GM19455 (cell line): ENCODE results near the gene CR1L.
"Not testable (repeated sequence)": the region's sequence is repeated elsewhere in the genome, so short reads cannot be mapped to it uniquely, and the experiment has no call there.

Experiments used
- ATAC-seq: cut with Tn5 transposase; IDR thresholded peaks from one replicate; pipeline ENCODE4 v1.9.1; 2021; ENCODE audit not compliant: unreplicated experiment

Gene CR1L

DNA sequence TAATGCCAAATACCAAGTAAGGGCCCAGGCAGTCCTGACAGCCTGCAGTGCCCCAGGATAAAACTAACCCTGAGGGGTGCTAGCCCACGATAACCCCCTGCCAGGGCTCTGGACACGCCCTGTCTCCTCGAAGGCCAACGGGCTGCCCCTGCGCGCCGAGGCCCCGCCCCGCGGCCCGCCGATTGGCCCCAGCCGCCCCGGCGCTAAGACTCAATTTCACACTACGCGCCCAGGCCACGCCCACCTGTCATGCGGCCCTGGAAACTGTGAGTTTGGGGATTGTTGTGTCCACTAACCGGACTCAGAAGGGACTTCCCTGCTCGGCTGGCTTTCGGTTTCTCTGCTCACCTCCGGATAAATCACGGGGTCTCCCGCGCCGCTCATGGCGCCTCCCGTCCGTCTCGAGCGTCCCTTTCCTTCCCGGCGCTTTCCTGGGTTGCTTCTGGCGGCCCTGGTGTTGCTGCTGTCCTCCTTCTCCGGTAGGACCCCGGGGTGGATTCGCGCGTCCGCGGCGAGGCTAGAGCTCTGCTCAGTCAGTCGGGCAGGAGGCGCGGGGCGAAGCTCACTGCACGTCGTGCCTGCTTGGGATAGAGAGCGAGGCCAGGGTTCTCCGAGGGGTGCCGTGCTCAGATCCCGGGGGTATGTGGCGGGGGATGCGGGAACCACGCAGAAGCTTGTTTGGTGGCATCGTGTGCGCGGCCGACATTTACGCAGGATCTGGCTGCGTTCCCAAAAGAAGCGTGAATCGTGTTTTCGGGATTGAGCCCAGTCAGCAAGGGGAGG, at the start of gene CR1L:
Gene CR1L (plus strand): TSS at position 282 of the 783 bp plus-strand sequence. CDS start 101 bp downstream, at position 383.
- peak; percentile 71 for ATAC-seq

DNA sequence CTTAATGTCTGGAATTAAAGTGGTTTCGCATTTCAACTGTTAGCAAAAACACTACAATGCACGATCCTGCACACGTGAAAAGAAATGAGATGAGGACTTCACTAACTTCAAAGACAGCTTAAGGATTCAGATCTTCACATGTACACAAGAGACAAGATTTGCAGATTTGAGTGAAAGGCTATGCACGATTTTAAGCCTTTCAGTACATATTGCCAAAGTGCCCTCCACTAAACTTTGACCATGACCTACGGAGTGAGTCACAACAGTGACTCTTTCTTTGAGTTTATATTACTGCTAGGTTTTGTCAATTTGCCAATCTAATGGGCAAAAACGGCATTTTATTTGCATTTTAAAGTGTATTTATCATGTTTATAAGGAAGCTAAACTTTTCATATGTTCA, 41.2 kb upstream of the CR1L start:
- ATAC-seq, result no peak

DNA sequence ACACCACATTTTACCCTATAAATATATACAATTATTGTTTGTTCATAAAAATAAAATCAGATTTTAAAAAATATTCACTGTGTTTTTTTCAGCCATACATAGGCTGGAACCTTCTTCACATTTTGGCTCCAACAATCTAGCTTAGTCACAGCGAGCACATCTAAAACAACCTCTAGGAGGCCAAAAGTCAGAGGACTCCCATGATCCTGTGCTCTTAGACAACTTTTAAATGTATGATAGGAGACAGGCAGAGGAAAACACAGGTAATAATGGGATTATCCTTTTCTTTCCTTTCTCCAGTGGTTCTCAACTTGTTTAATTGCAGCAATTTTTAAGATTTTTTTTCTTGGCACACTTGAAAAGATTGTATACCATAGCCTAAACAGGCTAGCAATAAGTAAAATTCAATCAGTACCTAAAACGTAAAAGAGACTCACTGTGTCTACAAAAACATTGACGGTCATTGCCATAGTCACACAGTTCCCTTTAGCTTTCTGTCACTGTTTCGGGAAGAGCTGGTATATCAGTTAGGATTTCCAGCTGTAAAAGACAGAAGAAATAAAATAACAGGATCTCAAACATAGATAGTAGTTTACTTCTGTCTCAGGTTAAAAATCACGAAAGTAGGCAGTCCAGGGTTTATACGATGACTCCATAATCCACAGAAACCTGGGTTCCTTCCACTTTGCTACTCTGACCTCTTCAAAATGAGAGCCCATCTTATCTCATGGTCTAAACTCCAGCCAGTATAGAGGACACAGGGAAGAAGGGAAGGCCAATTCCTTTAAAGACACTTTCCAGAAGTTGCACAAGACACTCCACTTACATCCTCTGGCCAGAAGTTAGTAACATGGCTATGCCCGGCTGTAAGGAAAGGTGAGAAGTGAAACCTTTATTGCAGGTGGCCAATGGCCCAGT, 39.2 kb upstream of the CR1L start:
- ATAC-seq, result no peak

DNA sequence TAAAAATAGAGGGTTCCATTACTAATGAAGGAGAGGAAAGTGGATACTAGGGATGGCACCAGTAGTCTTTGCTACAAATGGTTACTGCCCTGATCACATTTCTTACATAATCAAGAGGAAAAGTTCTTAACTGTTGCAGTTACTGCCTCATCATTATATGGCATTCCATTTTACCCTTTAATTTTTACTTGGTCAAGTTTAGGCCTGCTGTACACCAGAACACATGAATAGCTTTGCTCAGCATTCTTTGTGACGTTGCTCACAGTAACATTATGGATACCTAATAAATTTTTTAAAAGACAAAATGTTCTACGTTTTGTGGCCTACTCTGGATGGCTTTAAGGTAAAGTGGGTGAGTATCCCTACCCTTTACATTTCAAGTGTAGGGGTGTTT, 38.6 kb upstream of the CR1L start:
- no peak for ATAC-seq

DNA sequence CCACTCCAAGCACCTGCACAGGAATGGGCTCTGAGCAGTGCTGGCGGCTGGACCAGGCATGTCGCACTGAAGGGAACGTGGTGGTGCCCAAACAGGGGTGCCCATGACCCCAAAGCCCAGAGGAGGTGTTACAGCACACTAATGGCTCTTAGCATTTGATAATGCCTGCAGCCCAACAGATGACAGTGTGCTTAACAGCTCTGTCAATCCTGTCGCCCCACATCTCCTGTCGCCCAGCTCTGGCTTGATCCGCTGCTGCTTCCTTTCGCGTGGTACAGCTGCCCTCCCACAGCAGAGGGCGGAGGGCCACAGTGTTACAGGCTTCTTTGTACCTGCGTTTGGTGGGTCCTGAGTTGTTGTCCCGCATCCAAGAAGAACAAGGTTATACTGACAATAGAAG, 32.2 kb upstream of the CR1L start:
- ATAC-seq, result no peak

DNA sequence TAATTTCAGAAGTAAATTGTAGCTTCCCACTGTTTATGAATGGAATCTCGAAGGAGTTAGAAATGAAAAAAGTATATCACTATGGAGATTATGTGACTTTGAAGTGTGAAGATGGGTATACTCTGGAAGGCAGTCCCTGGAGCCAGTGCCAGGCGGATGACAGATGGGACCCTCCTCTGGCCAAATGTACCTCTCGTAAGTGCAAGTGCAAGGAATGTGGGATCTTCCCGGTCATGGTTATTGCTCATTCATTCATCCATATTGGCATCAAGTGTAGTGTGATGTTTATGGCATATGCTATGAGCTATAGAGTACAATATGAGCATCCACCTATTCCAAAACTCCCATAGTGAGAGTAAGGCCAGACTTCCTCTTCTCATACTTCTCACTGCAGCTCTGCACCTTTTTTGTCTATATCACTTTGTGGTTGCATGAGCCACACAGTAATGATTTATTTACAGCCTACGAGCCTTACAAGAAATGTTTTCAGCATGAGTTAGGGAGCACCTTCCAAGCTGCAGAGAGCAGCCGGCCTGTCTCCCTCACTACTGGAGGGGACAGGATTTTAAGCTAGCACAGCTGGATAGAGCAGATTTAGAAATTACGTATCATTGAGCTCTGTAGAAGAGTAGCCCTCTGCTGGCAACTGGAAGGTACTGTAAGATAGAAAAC, 24.9 kb upstream of the CR1L start:
- peak; percentile 93 for ATAC-seq

DNA sequence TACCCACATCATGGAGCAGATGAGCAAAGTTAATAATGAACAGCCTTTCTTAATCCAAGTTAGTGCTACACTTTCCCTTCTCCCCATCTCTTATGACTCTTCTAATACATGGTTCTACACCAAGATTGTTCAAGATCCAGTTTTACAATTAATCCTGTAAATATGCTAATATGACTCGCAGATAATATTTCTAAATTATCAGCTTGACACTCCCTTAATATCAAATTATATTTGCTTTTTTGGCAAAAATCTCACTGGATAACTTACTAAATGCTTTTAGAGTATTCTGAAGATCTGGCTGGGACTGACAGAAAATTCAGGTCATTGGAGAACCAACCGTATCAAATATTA, 24.4 kb upstream of the CR1L start:
- ATAC-seq, result no peak

DNA sequence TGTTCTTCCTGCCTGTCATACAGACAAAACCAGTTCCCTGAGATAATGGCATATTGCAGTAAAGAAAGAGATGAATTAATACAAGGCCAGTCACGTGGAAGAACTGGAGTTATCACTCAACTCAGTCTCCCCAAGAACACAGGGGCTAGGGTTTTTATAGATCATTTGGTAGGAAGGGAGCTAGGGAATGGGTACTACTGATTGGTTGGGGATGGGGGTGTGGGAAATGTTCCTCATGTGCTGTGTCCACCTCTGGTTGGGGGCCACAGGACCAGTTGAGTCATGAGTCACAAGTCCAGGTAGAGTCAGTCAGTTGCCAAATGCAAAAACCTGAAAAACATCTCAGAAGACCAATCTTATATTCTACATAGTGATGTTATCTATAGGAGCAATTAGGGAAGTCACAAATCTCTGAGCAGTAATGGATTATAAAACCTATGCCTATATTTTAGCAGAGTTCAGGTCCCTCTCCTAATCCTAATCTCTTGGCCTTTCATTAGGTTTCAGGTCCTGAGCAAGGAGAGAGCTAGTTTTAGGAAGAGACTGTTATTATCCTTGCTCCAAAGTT, 19.3 kb upstream of the CR1L start:
- not testable (repeated sequence) for ATAC-seq

DNA sequence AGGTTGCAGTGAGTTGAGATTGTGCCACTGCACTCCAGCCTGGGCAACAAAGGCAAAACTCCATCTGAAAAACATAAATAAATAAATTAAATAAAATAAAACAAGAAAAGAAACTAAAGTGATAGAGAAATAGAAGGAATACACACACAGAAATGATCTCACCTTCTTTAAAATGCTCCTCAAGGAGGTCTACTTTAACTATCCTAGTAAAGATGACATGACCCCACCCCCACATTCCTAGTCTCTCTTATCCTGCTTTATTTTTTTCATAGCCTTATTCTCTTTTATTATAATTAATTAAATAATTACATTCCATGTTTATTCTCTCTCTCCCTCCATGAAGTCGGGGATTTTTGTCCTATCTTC, 18.0 kb upstream of the CR1L start:
- no peak for ATAC-seq

DNA sequence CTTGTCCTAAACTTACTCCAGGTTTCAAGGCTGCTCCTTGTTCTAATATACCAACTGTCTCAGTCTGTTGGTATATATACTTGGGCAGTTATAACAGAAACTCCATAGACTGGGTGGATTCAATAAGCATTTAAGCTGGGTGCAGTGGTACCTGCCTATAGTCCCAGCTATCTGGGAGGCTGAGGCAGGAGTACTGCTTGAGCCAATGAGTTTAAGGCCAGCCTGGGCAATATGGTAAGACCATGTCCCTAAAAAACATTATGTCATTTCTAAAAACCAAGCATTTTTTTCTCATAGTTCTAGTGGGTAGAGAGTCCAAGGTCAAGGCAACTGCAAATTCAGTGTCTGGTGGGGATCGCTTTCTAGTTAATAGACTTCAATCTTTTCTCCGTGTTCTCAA, 17.4 kb upstream of the CR1L start:
- no peak for ATAC-seq

DNA sequence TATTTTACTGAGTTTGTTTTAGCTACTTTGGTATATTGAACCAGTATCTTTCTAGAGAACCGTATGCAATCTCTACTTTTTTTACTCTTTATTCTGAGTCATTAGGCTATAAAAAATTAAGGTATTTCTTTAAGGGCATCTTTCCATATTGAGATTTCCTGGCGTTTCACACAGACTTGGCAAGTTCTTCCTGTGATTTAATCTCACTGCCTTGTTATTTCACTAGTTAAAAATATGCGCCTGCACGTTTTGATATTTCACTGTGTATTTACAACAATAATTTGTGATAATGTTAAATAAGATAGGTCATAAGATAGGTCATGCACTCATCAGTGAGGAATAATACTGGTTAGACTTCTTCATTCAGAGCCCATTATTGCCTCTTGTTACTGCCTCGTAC, 16.2 kb upstream of the CR1L start:
- no peak for ATAC-seq

DNA sequence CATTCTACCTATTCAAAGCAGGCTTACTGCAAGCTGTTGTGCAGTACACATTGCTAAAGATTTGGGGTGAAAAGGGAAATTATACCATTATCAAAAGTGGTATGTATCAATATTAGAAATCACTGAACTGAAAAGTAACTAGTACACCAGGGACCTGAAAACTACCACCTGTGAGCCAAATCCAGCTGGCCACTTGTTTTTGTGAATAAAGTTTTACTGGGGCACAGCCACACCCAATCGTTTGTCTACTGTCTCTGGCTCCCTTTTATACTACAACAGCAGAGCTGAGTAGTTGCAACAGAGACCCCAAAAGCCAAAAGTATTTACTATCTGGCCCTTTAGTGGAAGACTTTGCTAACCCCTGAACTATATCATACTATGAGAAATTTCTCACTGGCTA, 13.8 kb upstream of the CR1L start:
- no peak for ATAC-seq

DNA sequence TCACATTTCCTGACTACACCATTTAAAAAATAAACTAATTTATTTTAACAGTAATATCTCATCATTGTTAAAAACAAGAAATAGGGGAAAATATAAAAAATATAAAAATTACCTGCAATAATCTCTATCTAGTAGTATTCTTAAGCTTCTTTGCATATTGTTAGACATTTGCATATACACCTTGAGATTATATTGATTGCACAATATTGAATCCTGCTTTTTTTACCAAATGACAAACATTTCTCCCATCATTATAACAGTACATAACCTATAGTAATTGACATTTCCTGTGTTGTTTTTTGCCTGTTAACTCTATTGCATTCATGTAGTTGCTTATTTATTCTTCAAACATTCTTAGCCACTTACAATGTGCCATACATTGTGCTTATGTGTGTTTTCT, 11.7 kb upstream of the CR1L start:
- no peak for ATAC-seq

DNA sequence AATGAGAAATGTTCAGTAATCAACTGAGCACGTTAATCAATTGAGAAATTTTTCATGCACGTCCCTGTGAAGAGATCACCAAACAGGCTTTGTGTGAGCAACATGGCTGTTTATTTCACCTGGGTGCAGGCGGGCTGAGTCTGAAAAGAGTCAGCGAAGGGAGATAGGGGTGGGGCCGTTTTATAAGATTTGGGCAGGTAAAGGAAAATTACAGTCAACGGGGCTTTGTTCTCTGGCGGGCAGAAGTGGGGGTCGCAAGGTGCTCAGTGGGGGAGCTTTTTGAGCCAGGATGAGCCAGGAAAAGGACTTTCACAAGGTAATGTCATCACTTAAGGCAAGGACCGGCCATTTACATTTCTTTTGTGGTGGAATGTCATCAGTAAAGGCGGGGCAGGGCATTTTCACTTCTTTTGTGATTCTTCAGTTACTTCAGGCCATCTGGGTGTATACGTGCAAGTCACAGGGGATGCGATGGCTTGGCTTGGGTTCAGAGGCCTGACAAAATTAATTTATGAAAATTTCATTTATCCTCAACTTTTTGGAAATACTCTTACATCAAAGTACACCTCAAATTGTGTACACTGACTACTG, 11.1 kb upstream of the CR1L start:
- ATAC-seq, result not testable (repeated sequence)

DNA sequence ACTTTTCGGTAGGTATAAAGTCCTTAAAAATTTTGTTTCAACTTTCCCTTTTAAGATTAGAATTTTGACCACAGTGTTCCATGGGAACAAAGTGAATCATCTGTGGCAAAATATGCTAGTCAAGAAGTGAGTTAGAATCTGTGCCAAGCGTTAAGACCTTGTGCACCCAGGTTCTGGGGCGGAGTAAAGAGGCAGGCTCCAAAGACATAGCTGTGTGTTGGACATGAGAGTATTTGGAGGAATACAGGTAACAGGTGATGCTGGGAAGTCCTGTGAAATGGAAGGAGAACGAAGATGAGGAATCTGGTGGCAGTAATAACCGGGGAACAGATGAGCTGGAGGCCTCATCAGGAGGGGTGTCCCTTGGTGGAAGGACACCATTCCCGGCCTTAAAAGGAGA, 10.6 kb upstream of the CR1L start:
- not testable (repeated sequence) for ATAC-seq

DNA sequence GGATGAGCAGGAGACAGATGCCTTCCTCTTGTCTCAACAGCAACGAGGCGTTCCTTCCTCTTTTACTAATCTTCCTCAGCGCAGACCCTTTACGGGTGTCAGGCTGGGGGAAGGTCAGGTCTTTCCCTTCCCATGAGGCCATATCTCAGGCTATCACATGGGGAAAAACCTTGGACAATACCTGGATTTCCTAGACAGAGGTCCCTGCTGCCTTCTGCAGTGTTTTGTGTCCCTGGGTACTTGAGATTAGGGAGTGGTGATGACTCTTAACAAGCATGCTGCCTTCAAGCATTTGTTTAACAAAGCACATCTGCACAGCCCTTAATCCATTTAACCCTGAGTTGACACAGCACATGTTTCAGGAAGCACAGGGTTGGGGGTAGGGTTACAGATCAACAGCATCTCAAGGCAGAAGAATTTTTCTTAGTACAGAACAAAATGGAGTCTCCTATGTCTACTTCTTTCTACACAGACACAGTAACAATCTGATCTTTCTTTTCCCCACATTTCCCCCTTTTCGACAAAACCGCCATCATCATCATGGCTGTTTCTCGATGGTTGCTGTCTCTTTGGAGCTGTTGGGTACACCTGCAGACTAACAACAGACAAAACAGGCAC, 9.3 kb upstream of the CR1L start:
- ATAC-seq, result not testable (repeated sequence)

DNA sequence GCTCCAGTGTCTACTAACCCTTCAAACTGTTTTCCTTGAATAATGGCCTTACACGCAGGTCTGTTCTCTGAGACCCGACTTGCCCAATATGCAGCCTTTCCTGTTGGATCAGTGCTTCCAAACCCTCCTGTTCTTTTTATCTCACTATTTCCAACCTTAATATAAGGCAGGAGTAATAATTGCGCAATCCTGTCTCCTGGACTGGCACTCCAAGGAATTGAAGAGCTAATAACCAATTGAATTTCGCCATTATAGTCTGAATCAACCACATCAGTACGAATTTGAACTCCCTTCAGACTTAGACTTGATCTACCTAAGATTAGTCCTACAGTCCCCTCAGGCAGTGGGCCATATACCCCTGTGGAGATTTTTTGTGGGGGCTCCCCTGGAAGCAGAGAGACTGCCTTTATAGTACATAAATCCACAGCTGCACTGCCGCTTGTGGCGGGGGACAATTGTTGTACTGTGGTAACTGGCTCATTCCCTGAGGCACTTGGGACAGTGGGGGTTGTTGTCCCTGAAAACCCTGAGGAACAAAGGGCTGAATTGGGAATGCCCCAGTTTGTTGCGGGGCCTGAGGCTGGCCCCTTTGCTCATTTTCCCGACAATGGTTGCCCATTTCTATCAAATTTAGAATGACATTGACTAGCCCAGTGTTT, 6.3 kb upstream of the CR1L start:
- not testable (repeated sequence) for ATAC-seq

DNA sequence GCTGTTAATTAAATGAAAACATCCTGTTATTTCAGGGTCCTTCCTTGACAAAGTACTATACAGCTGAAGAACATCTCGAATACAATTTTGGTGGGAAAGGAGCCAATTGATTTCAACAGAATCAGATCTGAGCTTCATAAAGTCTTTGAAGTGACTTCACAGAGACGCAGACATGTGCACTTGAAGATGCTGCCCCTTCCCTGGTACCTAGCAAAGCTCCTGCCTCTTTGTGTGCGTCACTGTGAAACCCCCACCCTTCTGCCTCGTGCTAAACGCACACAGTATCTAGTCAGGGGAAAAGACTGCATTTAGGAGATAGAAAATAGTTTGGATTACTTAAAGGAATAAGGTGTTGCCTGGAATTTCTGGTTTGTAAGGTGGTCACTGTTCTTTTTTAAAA, 5.6 kb upstream of the CR1L start:
- not testable (repeated sequence) for ATAC-seq

DNA sequence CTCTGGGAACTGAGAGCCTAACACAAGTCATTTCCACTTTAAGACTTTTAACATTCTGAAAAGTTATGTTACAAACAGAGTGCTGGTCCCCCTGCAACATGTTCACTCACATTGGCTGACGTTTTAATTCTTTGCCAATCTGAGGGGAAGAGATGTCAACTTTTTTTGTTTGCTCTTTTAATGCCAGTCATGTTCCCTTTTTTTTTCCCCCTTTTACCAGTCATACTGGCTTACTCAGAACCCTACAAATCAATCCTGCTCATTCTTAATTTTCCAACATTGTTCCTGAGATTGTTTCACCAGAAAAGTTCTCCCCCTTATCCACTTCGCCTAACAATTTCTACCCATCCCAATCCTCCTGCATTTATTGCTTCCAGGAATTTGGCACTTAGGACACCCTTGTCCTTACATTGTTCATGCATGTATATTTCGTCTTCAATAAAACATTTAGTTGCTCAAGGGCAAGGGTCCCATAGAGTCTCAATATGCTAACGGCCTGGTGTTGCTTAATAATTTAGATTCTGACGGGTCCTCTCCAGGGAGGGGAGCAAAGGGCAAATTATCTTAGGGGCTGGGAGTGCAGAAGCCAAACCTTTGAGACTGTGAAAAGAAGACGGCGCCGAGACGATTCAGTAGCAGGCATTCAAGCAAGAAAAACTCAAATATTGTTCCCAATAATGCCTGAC, 624 bp upstream of the CR1L start:
- ATAC-seq, result peak; percentile 13
